ENCODE measurements around the gene ZNF396. TPM values are rescaled to one million over a fixed set of nuclear protein-coding genes. Genes with fewer than 3 reads are reported as not detected.

The ZNF396 gene
- total RNA-seq, 1 experiment from 2014 or later, result 1.2 TPM

DNA sequence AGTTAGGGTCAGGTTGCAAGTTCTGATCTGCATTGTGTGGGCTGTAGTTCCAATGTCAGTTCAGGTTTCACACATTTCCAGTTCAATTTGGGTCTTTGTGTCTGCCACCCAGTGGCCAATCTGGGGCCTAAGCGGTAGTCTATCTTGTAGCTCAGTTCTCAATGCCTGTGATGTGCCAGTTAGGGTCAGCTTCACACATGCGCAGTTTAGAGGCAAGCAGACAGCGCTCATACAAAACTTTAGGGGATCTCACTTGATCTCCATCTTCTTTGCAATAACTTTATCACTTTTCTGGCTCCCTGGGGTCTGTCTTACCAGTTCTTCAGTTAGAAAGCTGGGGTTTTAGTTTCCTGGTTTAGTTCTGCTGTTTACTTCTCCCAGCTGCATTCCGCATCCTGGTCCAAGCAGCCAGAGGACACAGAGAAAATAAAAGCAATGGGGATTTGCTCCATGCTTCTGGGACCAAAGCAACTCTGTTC is 22.0 kb downstream of the ZNF396 start:
- no peak overlapping the region for H3K4me3 Mint-ChIP-seq (ENCODE audit: unreplicated experiment)
- no TSS peak for BruUV-seq (replicated peaks)
- intact Hi-C loops (cut with micrococcal nuclease), result loop anchor here (1.0 to 5.0 kb wide), 3 partner anchors 124 to 493 kb away; no protein-coding TSS in a partner anchor
- peaks cover 12% of the 10 kb centered on the region for H3K9me3 Mint-ChIP-seq (ENCODE audit: unreplicated experiment)
- no peaks in the 10 kb centered on the region for H3K4me1 Mint-ChIP-seq (ENCODE audit: insufficient read depth, unreplicated experiment)
- H3K27me3 Mint-ChIP-seq (ENCODE audit: insufficient read depth, unreplicated experiment), result no peaks in the 10 kb centered on the region
- TF ChIP-seq, protein P1, sequence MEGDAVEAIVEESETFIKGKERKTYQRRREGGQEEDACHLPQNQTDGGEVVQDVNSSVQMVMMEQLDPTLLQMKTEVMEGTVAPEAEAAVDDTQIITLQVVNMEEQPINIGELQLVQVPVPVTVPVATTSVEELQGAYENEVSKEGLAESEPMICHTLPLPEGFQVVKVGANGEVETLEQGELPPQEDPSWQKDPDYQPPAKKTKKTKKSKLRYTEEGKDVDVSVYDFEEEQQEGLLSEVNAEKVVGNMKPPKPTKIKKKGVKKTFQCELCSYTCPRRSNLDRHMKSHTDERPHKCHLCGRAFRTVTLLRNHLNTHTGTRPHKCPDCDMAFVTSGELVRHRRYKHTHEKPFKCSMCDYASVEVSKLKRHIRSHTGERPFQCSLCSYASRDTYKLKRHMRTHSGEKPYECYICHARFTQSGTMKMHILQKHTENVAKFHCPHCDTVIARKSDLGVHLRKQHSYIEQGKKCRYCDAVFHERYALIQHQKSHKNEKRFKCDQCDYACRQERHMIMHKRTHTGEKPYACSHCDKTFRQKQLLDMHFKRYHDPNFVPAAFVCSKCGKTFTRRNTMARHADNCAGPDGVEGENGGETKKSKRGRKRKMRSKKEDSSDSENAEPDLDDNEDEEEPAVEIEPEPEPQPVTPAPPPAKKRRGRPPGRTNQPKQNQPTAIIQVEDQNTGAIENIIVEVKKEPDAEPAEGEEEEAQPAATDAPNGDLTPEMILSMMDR (IDR thresholded peaks at IDR 0.05; ENCODE audit: unreplicated experiment), result peak; percentile 50
- peak; percentile 72 for DNase-seq (ENCODE audit: unreplicated experiment)
- CTCF ChIA-PET, result interaction anchor here (0.5 to 6.1 kb wide), 19 partner anchors 9 to 969 kb away, joined by 3 to 61 read pairs (median 4); partner anchors contain the start of gene ZNF397
- POLR2A ChIA-PET, result interaction anchor here (0.8 to 1.4 kb wide), 5 partner anchors 10 to 115 kb away, joined by 3 to 8 read pairs (median 4); partner anchors contain the start of genes ZNF24 and ZNF397
- H3K27ac Mint-ChIP-seq (ENCODE audit: low read depth, unreplicated experiment), result no peak overlapping the region
- H3K36me3 Mint-ChIP-seq (ENCODE audit: insufficient read depth, unreplicated experiment), result no peaks in the 10 kb centered on the region

DNA sequence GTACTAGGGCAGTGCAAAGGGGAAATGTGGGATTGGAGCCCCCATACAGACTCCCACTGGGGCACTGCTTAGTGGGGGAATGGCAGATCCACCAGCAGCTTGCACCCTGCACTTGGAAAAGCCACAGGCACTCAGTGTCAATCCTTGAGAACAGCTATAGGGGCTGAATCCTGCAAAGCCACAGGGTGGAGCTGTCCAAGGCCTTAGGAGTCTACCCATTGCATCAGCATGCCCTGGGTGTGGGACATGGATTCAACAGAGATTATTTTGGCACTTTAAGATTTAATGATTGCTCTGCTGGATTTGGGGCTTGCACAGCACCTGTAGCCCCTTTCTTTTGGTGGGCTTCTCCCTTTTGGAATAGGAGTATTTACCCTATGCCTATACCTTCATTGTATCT is 24.4 kb downstream of the ZNF396 start:
- Mint-ChIP-seq H3K36me3 (ENCODE audit: insufficient read depth, unreplicated experiment) (no peaks in the 10 kb centered on the region), H3K4me1 (ENCODE audit: insufficient read depth, unreplicated experiment) (no peaks in the 10 kb centered on the region), H3K27ac (ENCODE audit: low read depth, unreplicated experiment) (no peak overlapping the region), H3K9me3 (ENCODE audit: unreplicated experiment) (peaks cover 12% of the 10 kb centered on the region), H3K27me3 (ENCODE audit: insufficient read depth, unreplicated experiment) (no peaks in the 10 kb centered on the region), H3K4me3 (ENCODE audit: unreplicated experiment) (no peak overlapping the region)
- no TSS peak for BruUV-seq (replicated peaks)
- intact Hi-C loops (cut with micrococcal nuclease), result no loop called here
- TF ChIP-seq, protein P1 (IDR thresholded peaks at IDR 0.05; ENCODE audit: unreplicated experiment), result no peak
- ChIA-PET POLR2A (no interaction called here), CTCF (interaction anchor here (6.1 kb wide), 1 partner anchor 121 kb away, joined by 61 read pairs; no protein-coding TSS in a partner anchor)
- no peak for DNase-seq (ENCODE audit: unreplicated experiment)

DNA sequence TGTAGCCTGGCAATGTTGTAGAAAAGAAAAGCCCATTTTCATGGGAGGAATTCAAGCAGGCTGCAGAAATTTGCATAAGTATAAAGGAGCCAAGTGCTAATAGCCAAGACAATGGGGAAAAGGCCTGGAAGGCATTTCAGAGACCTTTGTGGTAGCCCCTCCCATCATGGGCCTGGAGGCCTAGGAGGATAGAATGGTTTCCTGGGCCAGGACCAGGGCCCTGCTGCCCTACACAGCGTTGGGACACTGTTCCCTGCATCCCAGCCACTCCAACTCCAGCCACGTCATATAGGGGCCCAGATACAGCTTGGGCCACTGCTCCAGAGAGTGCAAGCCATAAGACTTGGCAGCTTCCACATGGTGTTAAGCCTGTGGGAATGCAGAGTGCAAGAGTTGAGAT is 24.9 kb downstream of the ZNF396 start:
- H3K4me3 Mint-ChIP-seq (ENCODE audit: unreplicated experiment), result no peak overlapping the region
- H3K9me3 Mint-ChIP-seq (ENCODE audit: unreplicated experiment), result peaks cover 12% of the 10 kb centered on the region
- no TSS peak for BruUV-seq (replicated peaks)
- DNase-seq (ENCODE audit: unreplicated experiment), result no peak
- no peaks in the 10 kb centered on the region for H3K27me3 Mint-ChIP-seq (ENCODE audit: insufficient read depth, unreplicated experiment)
- TF ChIP-seq, protein P1 (IDR thresholded peaks at IDR 0.05; ENCODE audit: unreplicated experiment), result no peak
- ChIA-PET POLR2A (interaction anchor here (0.7 kb wide), 1 partner anchor 8 kb away, joined by 3 read pairs; the partner anchor contains the start of gene ZNF24), CTCF (interaction anchor here (6.1 kb wide), 1 partner anchor 120 kb away, joined by 61 read pairs; no protein-coding TSS in a partner anchor)
- no peaks in the 10 kb centered on the region for H3K36me3 Mint-ChIP-seq (ENCODE audit: insufficient read depth, unreplicated experiment)
- H3K27ac Mint-ChIP-seq (ENCODE audit: low read depth, unreplicated experiment), result no peak overlapping the region
- intact Hi-C loops (cut with micrococcal nuclease), result no loop called here
- H3K4me1 Mint-ChIP-seq (ENCODE audit: insufficient read depth, unreplicated experiment), result no peaks in the 10 kb centered on the region

- no peak for DNase-seq (ENCODE audit: unreplicated experiment)
- Mint-ChIP-seq H3K9me3 (ENCODE audit: unreplicated experiment) (peaks cover 12% of the 10 kb centered on the region), H3K27me3 (ENCODE audit: insufficient read depth, unreplicated experiment) (no peaks in the 10 kb centered on the region), H3K27ac (ENCODE audit: low read depth, unreplicated experiment) (no peak overlapping the region), H3K4me3 (ENCODE audit: unreplicated experiment) (no peak overlapping the region), H3K36me3 (ENCODE audit: insufficient read depth, unreplicated experiment) (peaks cover 6% of the 10 kb centered on the region), H3K4me1 (ENCODE audit: insufficient read depth, unreplicated experiment) (peaks cover 3% of the 10 kb centered on the region)
- intact Hi-C loops (cut with micrococcal nuclease), result no loop called here
- CTCF ChIA-PET, result interaction anchor here (0.6 to 3.6 kb wide), 4 partner anchors 7 to 935 kb away, joined by 3 to 18 read pairs (median 5); no protein-coding TSS in a partner anchor
- no TSS peak for BruUV-seq (replicated peaks)
- POLR2A ChIA-PET, result interaction anchor here (1.1 kb wide), 1 partner anchor 107 kb away, joined by 3 read pairs; the partner anchor contains the start of gene ZNF397
- TF ChIP-seq, protein P1 (IDR thresholded peaks at IDR 0.05; ENCODE audit: unreplicated experiment), result no peak
Measured at GRCh38 chr18:35348001-35348400, 29.1 kb downstream of the ZNF396 start.

Measured in MCF 10A (cell line).